ENCODE data around the gene MS4A4A.
"Not testable (repeated sequence)": the region's sequence is repeated elsewhere in the genome, so short reads cannot be mapped to it uniquely, and the experiment has no call there.

Gene MS4A4A

DNA sequence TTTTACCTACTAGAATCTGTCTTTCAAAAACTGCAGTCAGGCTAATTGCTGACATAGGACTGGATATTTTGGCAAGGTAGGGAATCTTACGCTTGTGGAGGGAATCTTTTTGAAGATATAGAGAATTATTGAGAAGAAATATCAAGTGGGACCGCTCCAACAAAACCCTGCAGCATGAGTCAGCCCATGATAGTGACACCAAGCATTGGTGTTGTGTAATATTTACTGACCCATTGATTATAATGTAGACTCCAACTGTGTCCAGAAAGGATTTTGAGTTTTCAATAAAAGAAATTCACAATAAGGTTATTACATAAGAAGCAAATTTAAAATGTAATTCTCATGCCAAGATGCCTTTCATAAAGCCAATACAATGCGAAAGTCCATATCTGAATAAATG lies 20.7 kb downstream of the MS4A4A start:
- no peak for DNase-seq (ENCODE audit: low read depth, low spot score)
- in situ Hi-C loops (cut with HindIII; ENCODE audit: low sequenced_read_pairs), result no loop called here
- H3K4me3 ChIP-seq (ENCODE audit: low read depth, low read length), result no peak overlapping the region
- TF ChIP-seq, protein P1, sequence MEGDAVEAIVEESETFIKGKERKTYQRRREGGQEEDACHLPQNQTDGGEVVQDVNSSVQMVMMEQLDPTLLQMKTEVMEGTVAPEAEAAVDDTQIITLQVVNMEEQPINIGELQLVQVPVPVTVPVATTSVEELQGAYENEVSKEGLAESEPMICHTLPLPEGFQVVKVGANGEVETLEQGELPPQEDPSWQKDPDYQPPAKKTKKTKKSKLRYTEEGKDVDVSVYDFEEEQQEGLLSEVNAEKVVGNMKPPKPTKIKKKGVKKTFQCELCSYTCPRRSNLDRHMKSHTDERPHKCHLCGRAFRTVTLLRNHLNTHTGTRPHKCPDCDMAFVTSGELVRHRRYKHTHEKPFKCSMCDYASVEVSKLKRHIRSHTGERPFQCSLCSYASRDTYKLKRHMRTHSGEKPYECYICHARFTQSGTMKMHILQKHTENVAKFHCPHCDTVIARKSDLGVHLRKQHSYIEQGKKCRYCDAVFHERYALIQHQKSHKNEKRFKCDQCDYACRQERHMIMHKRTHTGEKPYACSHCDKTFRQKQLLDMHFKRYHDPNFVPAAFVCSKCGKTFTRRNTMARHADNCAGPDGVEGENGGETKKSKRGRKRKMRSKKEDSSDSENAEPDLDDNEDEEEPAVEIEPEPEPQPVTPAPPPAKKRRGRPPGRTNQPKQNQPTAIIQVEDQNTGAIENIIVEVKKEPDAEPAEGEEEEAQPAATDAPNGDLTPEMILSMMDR (IDR thresholded peaks at IDR 0.05; ENCODE audit: low read depth, low read length), result no peak

- in situ Hi-C loops (cut with HindIII; ENCODE audit: low sequenced_read_pairs); DNase-seq (ENCODE audit: low read depth, low spot score); H3K4me3 ChIP-seq (ENCODE audit: low read depth, low read length): not testable (repeated sequence)
Observed at GRCh38 chr11:60301884-60302283, 21.4 kb downstream of the MS4A4A start.

GRCh38 chr11:60303661-60304060 lies 23.2 kb downstream of the MS4A4A start:
- TF ChIP-seq, protein P1 (IDR thresholded peaks at IDR 0.05; ENCODE audit: low read depth, low read length), result no peak
- in situ Hi-C loops (cut with HindIII; ENCODE audit: low sequenced_read_pairs), result no loop called here
- DNase-seq (ENCODE audit: low read depth, low spot score), result no peak
- H3K4me3 ChIP-seq (ENCODE audit: low read depth, low read length), result no peak overlapping the region

DNA sequence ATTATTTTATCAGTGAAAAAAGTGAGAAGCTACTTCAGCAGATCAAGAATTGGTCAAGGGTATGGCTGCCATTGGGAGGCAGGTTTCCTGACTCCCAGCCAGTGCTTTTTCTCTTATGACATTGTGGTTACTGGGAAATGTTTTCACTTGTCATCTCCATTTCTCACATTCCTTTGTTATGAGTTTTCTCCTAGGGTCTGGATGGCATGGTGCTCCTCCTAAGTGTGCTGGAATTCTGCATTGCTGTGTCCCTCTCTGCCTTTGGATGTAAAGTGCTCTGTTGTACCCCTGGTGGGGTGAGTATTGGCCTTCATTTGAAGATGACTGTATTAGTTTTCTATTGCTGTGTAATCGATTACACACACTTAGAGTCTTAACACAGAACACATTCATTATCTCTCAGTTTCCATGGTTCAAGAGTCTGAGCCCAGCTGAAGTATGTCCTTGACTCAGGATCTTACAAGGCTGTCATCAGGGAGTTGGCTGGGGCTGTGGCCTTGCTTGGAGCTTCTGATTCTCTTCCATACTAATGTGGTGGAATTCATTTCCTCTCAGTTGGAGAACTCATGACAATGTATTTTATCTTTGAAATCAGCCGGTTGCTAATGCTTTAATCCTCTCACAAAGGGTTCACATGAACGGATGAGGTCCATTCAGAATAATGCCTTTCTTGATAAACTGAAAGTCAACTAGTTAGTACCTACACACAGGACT lies 25.6 kb downstream of the MS4A4A start:
- in situ Hi-C loops (cut with HindIII; ENCODE audit: low sequenced_read_pairs), result no loop called here
- H3K4me3 ChIP-seq (ENCODE audit: low read depth, low read length), result no peak overlapping the region
- TF ChIP-seq, protein P1 (IDR thresholded peaks at IDR 0.05; ENCODE audit: low read depth, low read length), result no peak
- peak; percentile 3 for DNase-seq (ENCODE audit: low read depth, low spot score)

- no peak overlapping the region for H3K4me3 ChIP-seq (ENCODE audit: low read depth, low read length)
- DNase-seq (ENCODE audit: low read depth, low spot score), result no peak
- in situ Hi-C loops (cut with HindIII; ENCODE audit: low sequenced_read_pairs), result no loop called here
- TF ChIP-seq, protein P1 (IDR thresholded peaks at IDR 0.05; ENCODE audit: low read depth, low read length), result no peak
Observed at GRCh38 chr11:60307507-60308195, 27.2 kb downstream of the MS4A4A start.

DNA sequence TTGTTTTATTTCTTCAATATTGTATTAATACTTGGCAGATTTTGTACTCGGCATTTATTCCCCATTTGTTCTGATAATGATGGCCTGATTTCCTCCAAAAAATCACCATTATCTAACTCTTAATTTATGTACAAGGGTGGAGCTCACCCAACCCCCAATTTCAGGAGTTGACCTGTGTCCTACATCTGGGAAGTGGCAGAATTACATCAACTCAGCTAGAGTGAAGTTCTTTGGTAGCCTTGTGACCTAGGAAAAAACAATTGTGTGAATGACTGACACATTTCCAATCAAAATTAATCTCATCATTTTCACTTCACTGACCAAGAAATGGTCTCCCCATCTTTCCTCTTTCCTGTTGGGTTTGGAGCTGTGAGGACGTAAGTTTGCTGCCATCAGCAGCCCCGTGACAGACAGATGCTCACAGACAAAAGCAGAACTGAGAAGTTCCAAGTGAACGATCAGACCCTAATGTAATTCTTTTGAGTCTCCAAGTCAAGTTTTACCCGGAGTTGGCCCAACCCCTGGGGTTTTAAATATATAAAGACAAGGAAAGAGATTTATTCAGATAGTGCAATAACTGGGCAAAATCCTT lies 30.0 kb downstream of the MS4A4A start:
- no peak overlapping the region for H3K4me3 ChIP-seq (ENCODE audit: low read depth, low read length)
- in situ Hi-C loops (cut with HindIII; ENCODE audit: low sequenced_read_pairs), result no loop called here
- no peak for DNase-seq (ENCODE audit: low read depth, low spot score)
- TF ChIP-seq, protein P1 (IDR thresholded peaks at IDR 0.05; ENCODE audit: low read depth, low read length), result no peak
